GM21390 (cell line): ENCODE data around the gene ACOT11.
"Not testable (repeated sequence)": the region's sequence is repeated elsewhere in the genome, so short reads cannot be mapped to it uniquely, and the experiment has no call there.

Experiments
- ATAC-seq: cut with Tn5 transposase; IDR thresholded peaks from one replicate; pipeline ENCODE4 v1.9.1; 2021; ENCODE audit not compliant: unreplicated experiment

The ACOT11 gene

GRCh38 chr1:54607821-54608565, 60.0 kb downstream of the ACOT11 start:
- no peak for ATAC-seq

DNA sequence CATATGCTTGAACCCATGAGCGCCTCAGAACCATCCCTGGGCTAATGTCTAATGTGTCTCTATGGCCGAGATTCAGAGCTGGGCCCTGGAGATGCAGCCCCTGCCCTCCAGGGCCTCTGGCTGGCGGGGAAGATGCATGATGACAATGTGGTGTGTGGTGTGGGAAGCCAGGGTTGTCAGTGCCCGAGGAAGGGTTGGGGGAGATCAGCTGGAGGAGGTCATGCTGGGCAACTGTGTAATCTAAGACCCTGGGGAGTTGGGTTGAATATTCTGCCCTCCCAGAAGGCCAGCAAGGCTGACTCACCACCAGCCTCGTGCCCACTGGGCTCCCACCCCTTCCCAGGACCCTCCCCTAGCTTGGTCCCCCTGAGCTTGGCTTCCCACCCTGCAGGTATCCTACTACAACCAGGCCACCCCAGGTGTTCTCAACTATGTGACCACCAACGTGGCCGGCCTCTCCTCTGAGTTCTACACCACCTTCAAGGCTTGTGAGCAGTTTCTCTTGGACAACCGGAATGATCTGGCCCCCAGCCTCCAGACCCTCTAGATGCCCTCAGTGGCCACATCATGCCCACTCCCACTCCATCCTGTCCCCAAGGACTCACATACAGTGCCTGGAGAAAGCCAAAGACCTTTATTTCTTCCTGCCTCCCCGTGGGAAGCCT, 60.7 kb downstream of the ACOT11 start:
- ATAC-seq, result no peak

DNA sequence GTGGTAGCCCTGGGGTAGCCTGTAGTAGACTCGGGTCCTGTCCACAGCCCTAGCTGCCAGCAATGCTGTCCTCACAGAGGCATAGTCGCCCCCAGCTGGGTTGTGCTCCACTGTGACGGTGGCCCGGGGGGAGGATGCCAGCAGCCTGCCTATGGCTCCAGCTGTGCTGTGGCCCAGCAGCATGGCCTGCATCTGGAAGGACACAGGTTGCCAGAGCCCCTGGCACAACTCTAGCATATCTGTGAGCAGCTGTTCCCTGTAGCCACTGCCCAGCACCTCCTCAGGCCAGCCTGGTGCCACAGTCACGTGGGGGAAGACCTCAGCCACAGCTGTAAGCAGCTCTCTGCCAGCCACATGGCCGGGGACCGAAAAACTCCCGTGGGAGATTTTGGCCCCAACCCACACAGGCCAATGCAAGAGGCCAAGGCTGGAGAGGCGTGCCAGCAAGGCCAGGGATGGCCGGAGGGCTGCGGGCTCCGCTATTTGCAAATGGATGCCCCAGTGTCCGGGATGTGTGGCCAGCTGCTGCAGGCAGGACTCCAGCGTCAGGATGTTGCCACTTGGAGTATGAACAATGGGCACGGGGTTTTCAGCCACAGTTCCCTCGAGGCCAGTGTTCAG, 61.4 kb downstream of the ACOT11 start:
- no peak for ATAC-seq

- ATAC-seq, result no peak
Measured at GRCh38 chr1:54610048-54610447, 62.0 kb downstream of the ACOT11 start.

DNA sequence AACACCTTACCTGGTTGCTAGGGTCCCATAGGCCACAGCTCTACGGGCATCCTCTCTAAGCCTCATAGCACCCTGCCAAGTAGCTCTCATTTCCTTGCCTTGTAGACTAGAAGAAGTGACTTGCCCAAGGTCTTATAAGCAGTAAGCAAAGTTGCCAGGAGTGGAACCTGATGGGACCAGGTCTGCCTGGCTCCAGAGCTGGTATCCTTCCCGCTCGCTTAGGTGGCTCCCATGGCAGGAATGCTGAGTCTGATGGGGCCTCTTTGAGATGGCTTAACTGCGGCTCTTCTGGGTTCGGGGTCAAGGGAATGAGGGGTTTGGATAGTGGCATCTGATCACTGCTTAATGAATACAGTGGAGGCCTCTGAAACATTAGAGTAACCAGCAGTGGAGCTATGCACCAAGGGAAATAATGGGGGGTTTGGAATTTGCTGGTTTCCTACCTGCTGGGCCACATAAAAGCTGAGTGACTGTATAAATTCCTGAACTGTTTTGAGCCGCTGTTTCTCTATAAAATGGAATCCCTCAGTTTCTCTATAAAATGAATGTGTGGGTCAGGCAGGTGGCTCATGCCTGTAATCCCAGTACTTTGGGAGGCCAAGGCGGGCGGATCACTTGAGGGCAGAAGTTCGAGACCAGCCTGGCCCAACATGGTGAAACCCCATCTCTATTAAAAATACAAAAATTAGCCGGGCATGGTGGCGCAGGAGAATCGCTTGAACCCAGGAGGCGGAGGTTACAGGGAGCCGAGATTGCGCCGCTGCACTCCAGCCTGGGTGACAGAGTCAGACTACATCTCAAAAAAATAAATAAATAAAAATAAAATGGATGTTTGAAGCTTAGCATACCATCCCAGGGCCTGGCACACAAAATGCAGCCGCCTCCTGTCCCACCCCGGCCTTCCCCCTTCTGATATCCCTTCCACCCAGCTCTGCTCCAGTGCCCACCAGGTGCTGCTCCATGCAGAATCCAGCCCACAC, 62.9 kb downstream of the ACOT11 start:
- ATAC-seq, result no peak

DNA sequence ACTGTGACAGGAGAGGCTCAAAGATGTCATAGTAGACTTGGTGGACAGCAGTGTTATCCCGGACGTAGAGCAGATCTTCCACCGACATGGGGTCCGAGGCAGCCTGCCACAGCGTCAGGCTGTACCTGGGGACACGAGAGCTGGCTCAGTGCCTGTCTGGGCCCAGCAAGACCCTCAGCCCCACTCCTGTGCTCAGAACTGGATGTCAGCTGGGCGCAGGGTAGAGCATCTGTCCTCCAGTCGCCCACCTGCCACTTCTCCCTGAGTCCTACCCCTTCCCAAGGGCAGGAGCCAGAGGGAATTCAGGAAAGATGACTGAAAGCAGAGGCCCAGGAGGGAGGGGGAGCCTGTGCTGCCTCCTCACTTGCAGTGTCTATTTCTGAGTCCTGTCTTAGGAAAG, 63.6 kb downstream of the ACOT11 start:
- no peak for ATAC-seq

DNA sequence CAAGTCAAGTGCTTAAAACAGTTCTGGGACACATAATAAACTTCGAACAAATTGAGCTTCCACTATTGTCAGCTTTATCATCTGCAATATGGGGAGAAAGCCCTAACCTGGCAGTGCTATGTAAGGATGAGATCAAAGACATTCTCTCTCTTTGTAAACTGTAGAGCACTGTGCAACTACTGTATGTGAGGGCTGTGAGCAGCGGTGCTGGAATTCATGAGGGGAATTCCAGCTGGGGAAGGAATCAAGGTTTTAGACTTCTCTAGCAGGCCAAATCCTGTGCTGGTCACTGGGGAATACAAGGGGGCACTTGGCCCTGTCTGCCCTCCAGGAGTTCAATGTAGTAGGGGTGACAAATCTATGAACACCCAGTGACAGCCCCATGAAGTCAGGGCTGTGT, 66.0 kb downstream of the ACOT11 start:
- ATAC-seq, result no peak

DNA sequence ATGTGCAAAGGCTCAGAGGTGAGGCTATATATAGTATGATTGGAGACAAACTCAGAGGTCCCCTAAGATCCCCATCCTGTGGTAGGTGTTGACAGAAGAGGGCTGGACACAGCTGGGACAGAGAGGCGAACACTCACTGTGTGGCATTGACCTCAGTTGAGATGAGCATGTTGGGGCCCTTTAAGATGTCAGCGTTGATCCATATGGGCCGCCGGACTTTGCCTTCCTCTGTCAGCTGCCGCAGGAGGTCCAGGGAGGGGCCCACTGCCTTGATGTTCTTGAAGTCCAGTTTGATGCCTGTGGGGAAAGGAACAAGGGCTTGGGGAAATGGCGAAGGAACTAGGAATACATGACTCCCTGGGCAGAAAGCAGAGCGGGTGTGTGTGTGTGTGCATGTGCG, 66.5 kb downstream of the ACOT11 start:
- ATAC-seq, result no peak

- no peak for ATAC-seq
Measured at GRCh38 chr1:54615531-54616279, 67.7 kb downstream of the ACOT11 start.

- ATAC-seq, result no peak
Measured at GRCh38 chr1:54619749-54620148, 71.7 kb downstream of the ACOT11 start.

DNA sequence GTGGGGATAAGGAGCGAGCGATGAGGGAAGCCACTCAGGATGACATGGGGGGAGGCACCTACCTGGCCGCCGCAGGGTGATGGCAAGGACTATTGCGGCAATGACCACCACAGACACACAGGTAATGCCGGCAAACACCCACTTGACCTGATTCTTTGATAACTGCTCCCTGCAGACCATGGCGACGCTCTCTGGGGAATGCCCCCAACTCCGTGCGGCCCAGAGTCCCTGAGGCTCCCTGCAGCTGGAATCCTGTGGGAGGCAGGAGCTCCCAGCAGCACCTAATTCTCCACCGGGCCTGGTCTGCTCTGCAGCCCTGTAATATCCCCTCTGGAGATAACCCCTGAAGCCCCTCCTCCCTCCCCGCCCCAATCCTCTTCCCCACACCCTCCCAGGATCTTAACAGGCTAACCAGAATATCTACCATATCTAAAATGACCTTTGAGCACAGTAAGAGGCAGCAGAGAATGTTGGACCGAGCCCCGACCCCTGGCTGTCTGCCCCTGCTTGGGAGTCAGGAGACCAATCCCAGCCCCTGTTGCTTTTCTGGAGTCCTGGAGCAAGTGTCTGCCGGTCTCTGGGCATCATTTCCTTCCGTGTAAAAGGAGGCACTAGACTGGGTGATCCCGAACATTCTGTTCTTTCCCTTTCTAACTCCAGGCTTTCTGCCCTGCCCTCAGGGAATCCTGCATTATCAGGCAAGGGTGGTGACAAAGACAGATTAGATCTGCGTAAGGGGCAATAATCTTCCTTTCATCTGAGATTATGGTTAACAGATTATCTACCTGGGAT, 75.4 kb downstream of the ACOT11 start, which contains the start of gene FAM151A:
Gene FAM151A, minus strand, starts transcription at position 310 of the 792 bp plus-strand sequence. Its CDS starts 130 bp downstream, at position 180.
- no peak for ATAC-seq

DNA sequence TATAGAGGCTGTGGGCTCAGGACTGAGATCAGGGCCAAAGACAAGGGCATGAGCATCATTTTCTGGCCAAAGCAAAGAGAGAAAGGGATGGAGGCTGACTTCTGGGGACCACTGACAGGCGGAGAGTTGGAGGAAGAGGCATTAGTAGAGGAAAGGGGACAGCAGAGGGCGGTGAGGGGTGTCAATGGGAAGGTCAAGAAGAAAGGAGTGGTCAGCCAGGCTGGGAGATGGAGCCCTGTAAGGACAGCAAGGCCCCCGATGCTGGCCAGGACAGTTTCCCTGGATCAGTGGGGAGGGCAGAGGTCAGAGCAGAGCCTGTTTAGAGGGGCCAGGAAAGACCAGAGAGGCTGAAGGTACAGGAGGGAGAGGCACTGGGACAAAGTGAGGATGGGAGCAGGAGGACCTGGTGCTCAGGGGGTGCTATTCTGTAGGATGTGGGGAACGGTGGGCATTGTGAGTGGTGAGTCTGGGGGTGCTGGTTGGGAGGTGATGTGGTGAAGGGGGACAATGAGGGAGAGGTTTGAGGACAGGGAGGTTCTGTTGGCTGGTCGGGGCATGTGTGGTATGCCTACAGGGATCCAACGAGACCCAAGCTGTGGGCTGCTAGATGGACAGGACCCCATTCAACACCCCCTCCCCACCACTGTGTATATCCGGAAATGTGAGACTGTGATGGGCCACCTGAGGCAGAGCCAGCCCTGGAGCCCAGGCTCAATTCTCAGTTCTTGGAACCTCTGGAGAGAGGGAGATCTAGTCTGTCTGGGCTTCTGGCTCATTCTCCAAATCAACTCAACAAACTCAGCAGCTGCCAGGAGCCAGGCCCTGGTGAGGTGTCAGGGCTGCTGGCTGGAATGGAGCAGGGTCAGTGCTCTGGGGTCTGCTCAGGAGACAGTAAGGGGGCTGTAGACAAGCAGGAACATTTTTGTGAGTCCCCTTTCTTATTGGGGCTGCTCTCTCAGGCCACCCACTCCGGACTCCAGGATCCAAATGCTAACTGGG, 76.7 kb downstream of the ACOT11 start:
- no peak for ATAC-seq

GRCh38 chr1:54627196-54627595, 79.2 kb downstream of the ACOT11 start:
- no peak for ATAC-seq

DNA sequence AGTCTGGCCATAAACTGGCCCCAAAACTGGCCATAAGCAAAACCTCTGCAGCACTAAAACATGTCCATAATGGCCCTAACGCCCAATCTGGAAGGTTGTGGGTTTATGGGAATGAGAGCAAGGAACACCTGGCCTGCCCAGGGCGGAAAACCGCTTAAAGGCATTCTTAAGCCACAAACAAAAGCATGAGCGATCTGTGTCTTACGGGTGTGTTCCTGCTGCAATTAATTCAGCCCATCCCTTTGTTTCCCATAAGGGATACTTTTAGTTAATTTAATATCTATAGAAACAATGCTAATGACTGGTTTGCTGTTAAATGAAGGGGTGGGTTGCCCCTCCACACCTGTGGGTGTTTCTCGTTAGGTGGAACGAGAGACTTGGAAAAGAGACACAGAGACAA, 87.8 kb downstream of the ACOT11 start:
- not testable (repeated sequence) for ATAC-seq

DNA sequence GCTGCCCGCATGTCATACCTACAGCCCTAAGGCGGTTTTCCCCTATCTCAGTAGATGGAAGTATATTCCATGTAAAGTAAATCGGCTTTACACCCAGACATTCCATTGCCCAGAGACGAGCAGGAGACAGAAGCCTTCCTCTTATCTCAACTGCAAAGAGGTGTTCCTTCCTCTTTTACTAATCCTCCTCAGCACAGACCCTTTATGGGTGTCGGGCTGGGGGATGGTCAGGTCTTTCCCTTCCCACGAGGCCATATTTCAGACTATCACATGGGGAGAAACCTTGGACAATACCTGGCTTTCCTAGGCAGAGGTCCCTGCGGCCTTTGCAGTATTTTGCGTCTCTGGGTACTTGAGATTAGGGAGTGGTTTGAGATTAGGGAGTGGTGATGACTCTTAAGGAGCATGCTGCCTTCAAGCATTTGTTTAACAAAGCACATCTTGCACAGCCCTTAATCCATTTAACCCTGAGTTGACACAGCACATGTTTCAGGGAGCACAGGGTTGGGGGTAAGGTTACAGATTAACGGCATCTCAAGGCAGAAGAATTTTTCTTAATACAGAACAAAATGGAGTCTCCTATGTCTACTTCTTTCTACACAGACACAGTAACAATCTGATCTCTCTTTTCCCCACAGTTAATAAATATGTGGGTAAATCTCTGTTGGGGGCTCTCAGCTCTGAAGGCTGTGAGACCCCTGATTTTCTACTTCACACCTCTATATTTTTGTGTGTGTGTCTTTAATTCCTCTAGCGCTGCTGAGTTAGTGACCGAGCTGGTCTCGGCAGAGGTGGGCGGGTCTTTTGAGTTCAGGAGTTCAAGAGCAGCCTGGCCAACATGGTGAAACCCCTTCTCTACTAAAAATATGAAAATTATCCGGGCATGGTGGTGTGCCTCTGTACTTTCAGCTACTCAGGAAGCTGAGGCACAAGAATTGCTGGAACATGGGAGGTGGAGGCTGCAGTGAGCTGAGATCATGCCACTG, 88.7 kb downstream of the ACOT11 start:
- not testable (repeated sequence) for ATAC-seq

DNA sequence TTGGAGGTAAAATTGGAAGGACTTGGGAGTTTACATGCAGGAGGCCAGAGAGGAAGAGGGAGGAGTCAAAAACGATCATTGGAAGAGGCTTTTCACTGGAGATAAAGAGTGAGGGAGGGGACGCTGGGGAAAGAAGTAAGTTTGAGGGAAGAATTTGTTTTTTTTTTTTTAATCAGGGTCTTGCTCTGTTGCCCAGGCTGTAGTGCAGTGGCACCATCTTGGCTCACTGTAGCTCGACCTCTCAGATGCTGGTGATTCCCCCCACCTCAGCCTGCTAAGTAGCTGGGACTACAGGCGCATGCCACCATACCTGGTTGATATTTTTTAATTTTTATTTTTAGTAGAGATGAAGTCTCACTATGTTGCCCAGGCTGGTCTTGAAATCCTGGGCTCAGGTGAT, 92.3 kb downstream of the ACOT11 start:
- no peak for ATAC-seq
